ENCODE measurements around the gene UXS1. TPM values are rescaled to one million over a fixed set of nuclear protein-coding genes. Genes with fewer than 3 reads are reported as not detected.

The UXS1 gene
- total and polyA plus RNA-seq, 8 donors = 4.3 to 23.6 (median 10.4) TPM

- TF ChIP-seq CTCF (IDR thresholded peaks at IDR 0.05) = no peak
- ATAC-seq = no peak
- no peak for FAIRE-seq
- H3K4me3 ChIP-seq = no peak overlapping the region
- 94 to 97% methylated on average over 26 of the region's 26 CpGs for WGBS, 2 donors
- no peaks in the 10 kb centered on the region for H3K27me3 ChIP-seq
- no peak for DNase-seq
- no peaks in the 10 kb centered on the region for H3K9me3 ChIP-seq
- no peak overlapping the region for H3K27ac ChIP-seq
- H3K36me3 ChIP-seq = no peaks in the 10 kb centered on the region
- intact Hi-C loops (cut with DNase I) = no loop called here
- H3K4me1 ChIP-seq = no peaks in the 10 kb centered on the region
These were observed 96.8 kb downstream of the UXS1 start for GRCh38 chr2:106097038-106098000.

- Histone ChIP-seq H3K36me3 (no peaks in the 10 kb centered on the region), H3K9me3 (no peaks in the 10 kb centered on the region), H3K4me3 (no peak overlapping the region), H3K4me1 (no peaks in the 10 kb centered on the region), H3K27me3 (no peaks in the 10 kb centered on the region), H3K27ac (no peak overlapping the region)
- no peak for DNase-seq
- intact Hi-C loops (cut with DNase I) = no loop called here
- WGBS, 2 donors = 91 to 96% methylated on average over 12 of the region's 12 CpGs
- no peak for FAIRE-seq
- no peak for ATAC-seq
- no peak for TF ChIP-seq CTCF (IDR thresholded peaks at IDR 0.05)
These were observed 97.6 kb downstream of the UXS1 start for GRCh38 chr2:106096299-106097037.

- DNase-seq (no peak), ATAC-seq (peak in 2 of 4 donors; percentile 24 to 73), FAIRE-seq (no peak)
- Histone ChIP-seq H3K4me3 (no peak overlapping the region), H3K36me3 (no peaks in the 10 kb centered on the region), H3K4me1 (no peaks in the 10 kb centered on the region), H3K9me3 (peaks cover 0 to under 1% (median 0%) of the 10 kb centered on the region in 4 donors), H3K27me3 (no peaks in the 10 kb centered on the region), H3K27ac (no peak overlapping the region)
- 92 to 95% methylated on average over 21 of the region's 21 CpGs for WGBS, 2 donors
- no peak for TF ChIP-seq CTCF (IDR thresholded peaks at IDR 0.05)
- intact Hi-C loops (cut with DNase I) = no loop called here
These were observed 98.4 kb downstream of the UXS1 start for GRCh38 chr2:106095478-106096298.

GRCh38 chr2:106094131-106094841 is 99.8 kb downstream of the UXS1 start:
- FAIRE-seq (no peak), ATAC-seq (no peak), DNase-seq (no peak)
- intact Hi-C loops (cut with DNase I) = no loop called here
- H3K27me3 ChIP-seq = no peaks in the 10 kb centered on the region
- no peak overlapping the region for H3K27ac ChIP-seq
- peaks cover 0 to 2% (median 0%) of the 10 kb centered on the region in 4 donors for H3K9me3 ChIP-seq
- H3K36me3 ChIP-seq = no peaks in the 10 kb centered on the region
- no peaks in the 10 kb centered on the region for H3K4me1 ChIP-seq
- no peak overlapping the region for H3K4me3 ChIP-seq
- TF ChIP-seq CTCF (IDR thresholded peaks at IDR 0.05) = no peak
- WGBS, 2 donors = 89% methylated on average over 13 of the region's 13 CpGs

Data from pancreas (tissue), 10 donors.